Stimulated activated naive CD8-positive, alpha-beta T cell treated with anti-CD3 and anti-CD28 coated beads, Interleukin-15, Interleukin-2, amounts not matched to agents 100 U/mL and 50 U/mL, for 24 hours (primary cell): ENCODE measurements around the gene DLK1.

Experiments used
- ATAC-seq: fragments of 150-1000 bp; cut with Tn5 transposase; one replicate; pipeline ENCODE4 v1.10.0; 2021
- DNase-seq: peaks from one replicate; pipeline ENCODE4 v3.0.0; 2021

The DLK1 gene

DNA sequence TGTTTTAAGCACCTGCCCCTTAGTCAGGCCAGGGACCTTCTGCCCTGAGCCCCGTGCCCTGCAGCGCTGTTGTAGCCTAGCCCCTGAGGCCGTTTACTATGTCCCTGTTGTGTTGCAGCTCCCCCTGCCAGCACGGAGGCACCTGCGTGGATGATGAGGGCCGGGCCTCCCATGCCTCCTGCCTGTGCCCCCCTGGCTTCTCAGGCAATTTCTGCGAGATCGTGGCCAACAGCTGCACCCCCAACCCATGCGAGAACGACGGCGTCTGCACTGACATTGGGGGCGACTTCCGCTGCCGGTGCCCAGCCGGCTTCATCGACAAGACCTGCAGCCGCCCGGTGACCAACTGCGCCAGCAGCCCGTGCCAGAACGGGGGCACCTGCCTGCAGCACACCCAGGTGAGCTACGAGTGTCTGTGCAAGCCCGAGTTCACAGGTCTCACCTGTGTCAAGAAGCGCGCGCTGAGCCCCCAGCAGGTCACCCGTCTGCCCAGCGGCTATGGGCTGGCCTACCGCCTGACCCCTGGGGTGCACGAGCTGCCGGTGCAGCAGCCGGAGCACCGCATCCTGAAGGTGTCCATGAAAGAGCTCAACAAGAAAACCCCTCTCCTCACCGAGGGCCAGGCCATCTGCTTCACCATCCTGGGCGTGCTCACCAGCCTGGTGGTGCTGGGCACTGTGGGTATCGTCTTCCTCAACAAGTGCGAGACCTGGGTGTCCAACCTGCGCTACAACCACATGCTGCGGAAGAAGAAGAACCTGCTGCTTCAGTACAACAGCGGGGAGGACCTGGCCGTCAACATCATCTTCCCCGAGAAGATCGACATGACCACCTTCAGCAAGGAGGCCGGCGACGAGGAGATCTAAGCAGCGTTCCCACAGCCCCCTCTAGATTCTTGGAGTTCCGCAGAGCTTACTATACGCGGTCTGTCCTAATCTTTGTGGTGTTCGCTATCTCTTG lies 7.6 kb downstream of the DLK1 start:
- ATAC-seq, result no peak
- no peak for DNase-seq

DNA sequence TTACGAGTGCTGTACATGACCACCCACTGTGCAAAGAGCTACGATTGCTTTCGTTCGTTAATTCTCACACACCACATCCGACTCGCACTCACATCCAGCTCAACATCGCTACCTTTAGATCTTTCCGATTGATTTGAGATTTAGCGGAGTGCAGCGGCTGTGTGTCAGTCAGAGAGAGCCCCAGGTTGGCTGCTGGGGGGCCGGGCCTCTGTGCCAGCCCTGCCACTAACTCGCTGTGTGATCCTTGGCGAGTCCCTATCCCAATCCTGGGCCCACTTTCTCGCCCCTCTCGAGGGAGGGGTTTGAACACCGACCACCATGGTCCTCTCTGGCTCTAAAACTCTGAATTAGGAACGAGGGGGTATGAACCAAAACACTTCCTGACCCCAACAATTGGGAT lies 8.6 kb downstream of the DLK1 start:
- DNase-seq, result no peak
- ATAC-seq, result no peak

DNA sequence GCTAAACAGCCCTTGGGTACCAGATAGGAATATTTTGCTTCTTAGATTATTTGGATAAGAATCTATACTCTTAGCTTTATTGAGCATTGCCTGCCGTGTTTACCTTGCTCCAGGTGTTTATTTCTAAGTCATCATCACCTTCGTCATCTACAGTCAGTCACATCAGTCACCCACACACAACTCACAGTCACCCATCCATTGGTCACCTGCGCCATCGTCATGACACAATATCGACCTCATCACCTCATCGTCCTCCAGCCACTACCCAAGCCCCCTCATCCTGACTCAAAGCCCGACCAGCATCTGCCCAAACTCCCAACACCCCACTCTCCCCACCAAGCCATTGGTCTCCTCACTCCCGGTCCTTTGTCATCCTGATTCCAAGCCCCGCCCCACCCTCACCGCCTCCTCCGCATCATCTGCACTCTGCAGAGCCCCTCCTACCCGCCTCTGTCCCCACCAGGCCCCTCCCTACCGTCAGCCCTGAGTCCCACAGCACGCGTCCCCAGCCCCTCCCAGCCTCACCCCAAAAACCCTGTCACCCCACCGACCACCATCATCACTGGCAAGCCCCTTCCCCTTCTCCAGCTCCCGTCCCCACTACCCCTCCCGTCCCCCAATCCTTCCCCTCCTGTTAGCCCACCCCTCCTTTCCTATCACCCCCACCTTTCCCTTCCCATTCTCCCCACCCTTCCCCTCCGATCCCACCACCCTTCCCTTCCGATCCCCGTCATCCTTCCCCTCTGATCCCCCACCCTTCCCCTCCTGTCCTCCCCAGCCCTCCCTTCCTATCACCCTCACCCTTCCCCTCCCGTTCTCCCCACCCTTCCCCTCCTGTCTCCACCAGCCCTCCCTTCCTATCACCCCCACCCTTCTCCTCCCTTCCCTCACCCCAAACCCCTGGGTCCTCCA lies 9.8 kb downstream of the DLK1 start:
- ATAC-seq, result no peak
- DNase-seq, result no peak

DNA sequence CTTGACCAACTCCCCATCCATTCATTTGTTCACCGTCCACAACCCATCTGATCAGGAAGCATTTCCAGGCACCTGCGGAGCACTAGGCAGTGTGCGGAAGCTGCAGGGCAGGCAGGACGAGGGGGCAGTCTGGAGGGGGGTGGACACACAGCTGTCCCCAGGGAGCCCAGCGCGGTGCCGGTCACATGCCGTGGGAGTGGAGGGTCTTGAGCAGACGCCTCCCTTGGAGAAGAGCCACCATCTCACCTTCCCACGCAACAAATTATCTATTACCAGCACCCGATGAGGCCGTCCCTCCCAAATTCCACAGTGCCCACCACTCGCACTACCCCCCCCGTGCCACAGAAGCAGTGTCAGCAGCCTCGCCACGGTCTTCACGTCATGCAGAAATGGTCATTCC lies 10.8 kb downstream of the DLK1 start:
- ATAC-seq (no peak), DNase-seq (no peak)

DNA sequence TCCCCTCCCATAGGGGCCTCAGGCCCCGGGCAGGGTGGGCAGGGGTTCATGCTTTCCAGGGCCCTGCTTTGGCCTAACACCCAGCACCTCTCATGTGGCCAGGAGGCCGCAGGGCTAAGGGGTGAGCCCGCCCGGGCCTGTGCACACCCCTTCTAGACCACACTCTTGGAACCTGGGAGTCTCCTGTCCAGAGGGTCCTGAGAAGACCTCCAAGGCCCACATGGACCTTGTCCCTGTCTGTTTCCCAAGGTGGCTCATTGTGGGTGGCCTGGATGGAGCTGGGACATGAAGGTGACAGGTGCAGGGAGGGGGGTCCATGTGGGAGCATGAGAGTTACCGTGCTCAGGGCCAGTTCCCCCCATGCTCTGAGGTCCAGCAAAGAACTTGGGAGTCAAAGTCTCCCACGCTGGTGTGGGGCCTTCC lies 11.6 kb downstream of the DLK1 start:
- ATAC-seq (no peak), DNase-seq (no peak)

DNA sequence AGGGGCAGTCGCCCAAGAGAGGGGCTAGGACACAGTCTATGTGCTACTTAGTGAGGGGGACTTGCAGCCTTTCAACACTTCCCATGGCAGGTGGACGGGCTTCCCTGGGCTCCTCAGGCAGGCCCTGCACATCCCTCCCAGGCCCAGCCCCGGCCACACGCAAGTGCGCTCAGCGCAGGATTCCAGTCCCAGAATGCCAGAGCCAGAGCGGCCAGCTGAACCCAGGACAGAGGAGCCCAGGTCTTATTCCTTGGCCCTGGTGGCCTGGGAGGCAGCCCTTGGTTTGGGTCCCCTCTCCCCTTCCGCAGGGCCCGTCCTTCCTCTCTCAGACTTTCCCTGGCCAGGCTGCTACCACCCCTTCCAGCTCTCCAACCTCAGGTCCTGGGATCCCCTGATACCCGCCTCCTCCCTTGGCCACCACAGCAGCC lies 12.0 kb downstream of the DLK1 start:
- ATAC-seq, result no peak
- DNase-seq, result no peak

DNA sequence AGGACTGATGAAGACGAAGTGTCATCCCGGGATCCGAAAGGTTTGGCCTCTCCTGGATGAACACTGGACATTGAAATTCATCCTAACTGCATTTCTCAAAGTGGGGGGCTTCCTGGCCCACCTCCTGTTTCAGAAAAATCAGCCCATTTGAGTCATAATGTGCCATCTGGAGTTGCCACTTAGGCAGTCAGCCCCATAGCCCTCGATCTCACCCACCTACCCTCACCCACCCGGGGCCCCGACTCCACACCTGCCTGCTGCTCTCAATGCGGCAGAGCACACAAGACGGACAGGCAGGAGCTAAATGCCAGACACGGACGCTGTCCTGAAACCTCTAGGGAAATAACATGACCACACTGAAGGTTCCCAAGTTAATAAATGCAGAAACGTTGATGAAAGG lies 12.6 kb downstream of the DLK1 start:
- ATAC-seq (no peak), DNase-seq (no peak)

DNA sequence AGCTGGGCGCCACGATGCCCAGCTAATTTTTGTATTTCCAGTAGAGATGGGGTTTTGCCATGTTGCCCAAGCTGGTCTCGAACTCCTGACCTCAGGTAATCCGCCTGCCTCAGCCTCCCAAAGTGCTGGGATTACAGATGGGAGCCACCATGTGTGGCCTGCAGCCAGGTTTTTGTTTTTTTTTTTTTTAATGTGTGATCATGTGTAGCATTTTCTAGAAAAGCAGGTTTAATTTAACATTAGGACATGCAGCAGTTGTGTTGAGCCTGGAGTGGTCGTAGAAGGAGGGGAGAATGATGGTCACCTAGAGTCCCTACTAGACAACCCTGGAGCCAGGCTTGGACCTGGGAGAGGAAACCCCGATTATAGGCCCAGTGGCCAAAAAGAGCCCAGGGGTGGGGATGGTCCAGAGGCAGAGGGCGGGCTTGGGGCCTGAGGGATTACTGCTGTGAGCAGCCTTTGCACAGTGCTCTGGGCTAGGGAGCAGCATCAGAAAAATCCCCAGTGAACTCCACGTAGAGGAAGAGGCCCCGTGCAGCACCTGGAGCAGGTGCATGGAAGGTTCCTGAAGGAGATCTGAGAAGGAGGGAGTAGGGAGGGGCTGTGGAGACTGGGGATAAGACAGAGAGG lies 13.6 kb downstream of the DLK1 start:
- ATAC-seq, result no peak

DNA sequence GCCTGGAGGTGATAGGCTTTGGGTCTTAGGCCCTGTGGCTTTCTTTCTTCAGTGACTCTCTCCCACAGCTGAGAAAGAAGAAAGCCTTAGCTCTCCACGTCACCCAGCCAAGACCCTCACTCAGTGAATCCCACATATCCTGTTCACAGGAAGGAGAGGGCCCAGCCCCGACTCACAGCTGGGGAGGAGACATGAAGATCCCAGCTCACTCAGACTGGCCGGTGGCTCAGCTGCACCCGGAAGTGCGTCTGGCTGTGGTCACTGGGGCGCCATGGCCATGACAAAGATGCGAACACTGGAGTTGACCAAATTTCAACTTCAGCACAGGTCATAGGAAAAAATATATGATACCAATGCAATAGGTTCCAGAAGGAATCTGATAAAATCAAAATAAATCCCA lies 14.2 kb downstream of the DLK1 start:
- no peak for DNase-seq
- no peak for ATAC-seq

More for the DNA sequence above, 13.6 kb downstream of the DLK1 start:
- DNase-seq, result no peak

DNA sequence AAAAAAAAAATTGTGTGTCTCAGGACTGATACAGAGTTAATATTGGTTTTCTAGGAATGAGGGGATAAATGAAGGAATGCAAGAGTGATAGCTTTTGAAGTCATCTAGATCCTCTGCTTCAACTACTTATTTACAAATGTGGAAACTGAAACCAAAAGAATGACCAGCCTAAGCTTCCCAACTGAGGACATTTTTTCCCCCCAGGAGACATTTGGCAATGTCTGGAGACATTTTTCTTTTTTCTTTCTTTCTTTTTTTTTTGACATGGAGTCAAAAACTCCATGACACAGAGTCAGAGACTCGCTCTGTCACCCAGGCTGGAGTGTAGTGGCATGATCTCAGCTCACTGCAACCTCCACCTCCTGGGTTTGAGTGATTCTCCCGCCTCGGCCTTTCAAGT lies 15.3 kb downstream of the DLK1 start:
- DNase-seq (no peak), ATAC-seq (no peak)

DNA sequence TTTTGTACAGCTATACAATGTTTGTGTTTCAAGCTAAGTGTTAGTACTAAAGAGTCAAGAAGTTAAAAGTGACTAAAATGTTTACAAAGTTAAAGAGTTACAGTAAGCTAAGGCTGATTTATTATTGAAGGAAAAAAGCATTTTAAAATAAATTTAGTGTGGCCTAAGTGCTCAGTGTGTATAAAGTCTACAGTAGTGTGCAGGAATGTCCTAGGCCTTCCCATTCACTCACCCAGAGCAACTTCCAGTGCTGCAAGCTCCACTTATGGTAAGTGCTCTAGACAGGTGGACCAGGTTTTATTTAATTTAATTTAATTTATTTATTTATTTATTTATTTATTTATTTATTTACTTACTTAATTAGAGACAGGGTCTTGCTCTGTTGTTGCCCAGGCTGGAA lies 19.6 kb downstream of the DLK1 start:
- DNase-seq, result no peak
- ATAC-seq, result no peak

DNA sequence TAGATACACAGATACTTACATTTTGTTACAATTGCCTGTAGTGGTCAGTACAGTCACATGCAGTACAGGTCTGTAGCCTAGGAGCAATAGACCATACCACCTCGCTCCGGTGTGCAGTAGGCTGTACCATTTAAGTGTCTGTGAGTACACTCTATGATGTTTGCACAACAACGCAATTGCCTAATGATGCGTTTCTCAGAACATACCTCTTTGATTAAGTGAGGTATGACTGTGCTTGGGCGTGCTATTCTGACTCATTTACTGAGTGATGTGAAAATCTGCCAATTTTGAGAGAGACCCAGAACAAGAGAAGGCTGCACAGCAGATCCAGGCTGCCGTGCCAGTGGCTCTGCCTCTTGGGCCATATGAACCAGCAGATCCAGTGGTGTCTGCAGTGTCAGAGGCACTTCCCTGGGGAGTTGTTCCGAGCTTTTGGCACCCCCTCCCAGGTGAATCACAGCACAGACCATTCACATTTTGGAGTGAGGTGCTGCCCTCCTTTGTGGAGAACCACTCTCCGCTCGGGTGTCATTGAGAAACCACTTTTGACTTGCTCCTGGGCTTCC lies 20.4 kb downstream of the DLK1 start:
- DNase-seq (no peak), ATAC-seq (no peak)

DNA sequence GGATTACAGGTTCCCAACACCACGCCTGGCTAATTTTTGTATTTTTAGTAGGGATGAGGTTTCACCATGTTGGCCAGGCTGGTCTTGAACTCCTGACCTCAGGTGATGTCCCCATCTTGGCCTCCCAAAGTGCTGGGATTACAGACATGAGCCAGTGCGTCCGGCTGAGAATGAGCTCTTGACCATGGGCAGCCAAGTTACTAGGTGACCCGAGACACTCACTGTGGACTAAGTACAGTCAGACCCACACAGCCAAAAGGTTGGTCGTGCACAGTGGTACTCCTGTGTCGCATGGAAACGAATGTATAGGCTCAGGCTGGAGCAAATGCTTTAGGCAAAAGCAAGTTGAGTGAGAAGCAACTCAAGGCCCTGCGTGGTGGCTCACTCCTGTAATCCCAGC lies 21.0 kb downstream of the DLK1 start:
- DNase-seq, result no peak
- ATAC-seq, result no peak

DNA sequence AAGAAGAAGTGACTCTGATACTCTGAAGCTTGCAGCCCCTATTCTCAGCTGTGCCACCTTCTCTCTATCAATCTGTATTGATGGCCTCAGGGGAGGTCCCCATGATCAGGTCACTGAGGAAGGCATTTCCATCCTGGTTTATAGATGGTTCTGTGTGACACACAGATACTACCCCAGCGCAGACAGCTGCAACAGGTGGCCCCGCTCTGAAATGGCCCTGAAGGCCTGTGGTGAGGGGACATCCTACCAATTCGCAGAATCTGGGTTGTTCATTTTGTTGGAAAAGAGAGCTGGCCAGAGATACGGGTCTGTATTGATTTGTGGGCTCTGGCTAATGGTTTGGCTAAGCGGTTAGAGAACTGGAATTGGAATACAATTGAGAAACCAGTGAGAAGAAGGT lies 21.7 kb downstream of the DLK1 start:
- DNase-seq (no peak), ATAC-seq (no peak)

DNA sequence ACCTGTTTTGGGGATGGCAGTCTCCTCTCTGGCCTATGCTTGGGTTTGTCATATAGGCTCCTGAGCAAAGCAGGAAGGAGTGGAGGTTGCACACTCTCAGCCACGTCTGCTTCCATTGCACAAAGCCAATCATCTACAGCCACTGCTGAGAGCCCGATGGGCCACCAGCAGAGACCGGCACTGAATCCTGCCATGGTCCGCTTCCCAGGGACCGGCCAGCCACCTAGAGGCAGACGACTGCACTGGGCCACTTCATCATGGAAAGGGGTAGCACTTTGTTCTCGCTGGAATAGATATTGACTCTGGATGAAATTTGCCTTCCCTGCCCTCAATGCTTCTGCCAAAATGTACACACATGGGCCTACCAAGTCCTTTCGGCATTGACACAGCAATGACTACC lies 22.3 kb downstream of the DLK1 start:
- ATAC-seq, result no peak

DNA sequence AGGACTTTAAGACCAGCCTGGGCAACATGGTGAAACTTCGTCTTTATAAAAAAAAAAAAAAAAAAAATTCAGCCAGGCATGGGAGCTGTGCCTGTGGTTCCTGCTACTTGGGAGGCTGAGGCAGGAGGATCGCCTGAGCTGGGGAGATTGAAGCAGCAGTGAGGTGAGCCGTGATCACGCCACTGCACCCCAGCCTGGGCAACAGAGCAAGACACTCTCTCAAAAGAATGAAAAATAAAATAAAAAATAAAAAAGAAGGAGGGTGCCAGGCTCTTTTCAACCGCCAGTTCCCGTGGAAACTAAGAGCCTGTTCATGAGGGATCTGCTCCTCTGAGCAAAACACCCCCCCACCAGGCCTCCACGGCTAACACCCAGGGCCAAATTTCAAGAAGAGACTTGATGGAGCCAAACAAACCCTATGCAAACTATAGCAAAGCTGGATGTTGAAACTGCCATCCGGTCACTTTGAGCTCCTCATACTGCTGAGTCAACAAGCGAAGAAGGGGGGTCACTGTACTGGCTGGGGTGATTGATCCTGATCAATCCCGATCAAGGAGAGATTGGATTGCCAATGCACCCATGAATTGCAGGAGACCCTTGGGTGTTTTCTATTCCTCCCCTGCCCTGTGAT lies 23.4 kb downstream of the DLK1 start:
- DNase-seq (no peak), ATAC-seq (no peak)

More for the DNA sequence above, 22.3 kb downstream of the DLK1 start:
- DNase-seq, result no peak

DNA sequence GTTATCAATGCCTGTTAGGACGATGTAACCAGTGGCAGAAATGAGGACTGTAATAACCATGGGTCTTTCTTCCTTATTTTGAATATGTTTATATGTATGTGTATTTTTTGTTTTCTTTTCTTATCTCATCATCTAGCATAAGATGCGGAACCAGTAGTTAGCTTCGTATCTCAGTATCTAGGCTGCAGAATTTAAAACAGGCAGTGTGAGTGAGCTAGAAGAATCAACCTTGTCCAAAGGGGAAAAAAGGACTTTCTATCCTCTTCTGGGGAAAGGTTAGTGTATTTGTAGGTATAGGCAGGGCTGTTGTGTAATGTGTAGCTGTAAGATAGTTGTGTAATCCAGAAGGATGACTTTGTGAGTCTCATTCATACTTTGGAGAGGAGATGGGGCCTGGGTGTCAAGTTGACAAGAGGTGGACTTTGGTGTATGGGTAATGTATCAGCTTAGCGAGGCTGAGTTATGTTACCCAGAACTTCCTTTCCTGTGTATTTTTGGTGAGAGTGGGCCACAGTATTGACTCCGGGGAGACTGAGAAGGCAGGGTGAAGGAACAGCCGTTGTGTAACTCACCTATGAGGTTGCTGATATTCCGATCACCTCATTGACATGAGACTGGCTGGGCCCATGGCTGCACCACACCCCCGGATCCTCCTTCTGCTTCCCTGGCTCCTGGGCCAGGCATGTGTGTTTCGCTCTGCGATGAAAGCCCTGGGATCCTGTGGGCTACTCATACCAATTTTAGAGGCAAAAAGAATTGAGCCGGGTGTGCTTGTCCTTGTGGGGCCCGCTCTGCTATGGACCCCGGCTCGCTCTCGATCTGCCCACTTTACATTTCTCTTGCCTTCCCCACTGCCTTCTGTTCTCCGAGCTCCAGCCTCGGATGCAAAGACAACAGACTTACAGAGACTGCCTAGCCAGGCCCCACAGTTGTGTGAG lies 24.3 kb downstream of the DLK1 start:
- ATAC-seq, result no peak

DNA sequence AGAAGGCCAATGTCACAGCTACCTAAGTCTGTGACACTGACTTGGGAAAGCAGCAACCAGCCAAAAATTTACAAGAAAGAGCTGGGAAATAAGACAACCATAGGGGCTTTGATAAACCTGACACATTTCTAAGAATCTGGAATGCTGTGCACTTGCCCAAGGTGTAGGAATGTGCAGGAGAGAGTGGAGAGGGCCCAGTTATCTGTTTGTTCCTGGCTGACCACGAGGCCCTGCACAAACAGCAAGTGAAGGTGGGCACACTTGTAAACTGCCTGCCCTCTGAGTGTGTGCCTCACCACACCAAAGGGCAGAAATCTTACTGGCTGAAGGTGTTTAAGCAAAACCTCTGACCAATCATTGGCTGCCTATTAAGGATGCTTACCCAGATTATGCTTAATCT lies 27.3 kb downstream of the DLK1 start:
- DNase-seq (no peak), ATAC-seq (no peak)

More for the DNA sequence above, 24.3 kb downstream of the DLK1 start:
- no peak for DNase-seq

DNA sequence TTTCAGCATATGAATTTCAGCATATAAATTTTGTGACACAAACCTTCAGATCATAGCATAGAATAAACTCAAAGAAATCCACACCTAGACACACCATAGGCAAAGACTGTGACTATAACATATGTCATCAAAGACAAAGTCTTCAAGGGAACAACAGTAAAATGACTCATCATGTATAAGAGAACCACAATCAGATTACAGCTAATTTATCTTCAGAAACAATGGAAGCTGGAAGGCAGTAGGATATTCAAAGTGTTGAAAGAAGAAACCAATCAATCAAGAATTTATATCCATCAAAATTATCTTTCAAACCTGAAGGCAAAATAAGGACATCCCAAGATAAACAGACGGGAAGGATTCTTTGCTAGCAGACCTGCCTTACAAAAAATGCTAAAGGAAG lies 29.0 kb downstream of the DLK1 start:
- DNase-seq, result no peak
- no peak for ATAC-seq

DNA sequence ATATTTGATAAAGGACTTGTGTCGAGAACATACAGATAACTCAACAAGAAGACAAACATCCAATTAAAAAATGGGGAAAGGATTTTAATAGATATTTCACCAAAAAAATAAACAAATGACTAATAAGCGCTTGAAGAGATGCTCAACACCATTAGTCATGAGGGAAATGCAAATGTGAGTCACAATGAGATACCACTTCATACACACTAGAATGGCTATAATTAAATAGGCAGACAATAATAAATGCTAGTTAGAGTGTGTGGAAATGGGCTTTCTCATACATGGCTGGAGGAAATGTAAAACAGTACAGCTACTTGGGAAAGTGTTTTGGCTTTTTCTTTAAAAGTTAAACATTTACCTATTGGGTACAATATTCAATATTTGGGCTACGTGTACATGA lies 34.8 kb downstream of the DLK1 start:
- ATAC-seq, result no peak

DNA sequence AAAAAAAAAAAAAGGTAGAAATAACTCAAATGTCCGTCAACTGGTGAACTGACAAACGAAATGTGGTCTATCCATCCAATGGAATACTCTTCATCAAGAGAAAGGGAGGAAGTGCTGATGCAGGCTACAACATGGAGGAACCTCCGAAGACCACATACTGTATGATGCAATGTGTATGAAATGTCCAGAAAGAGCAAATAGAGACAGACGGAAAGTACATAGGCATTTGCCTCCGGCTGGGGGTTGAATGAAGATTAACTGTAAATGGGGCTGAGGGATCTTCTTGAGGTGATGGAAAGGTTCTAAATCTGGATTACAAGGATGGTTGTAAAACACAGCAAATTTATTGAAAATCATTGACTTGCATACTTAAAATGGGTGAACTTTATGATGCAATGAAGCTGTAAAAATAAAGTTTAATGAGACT lies 35.4 kb downstream of the DLK1 start:
- DNase-seq, result no peak
- no peak for ATAC-seq

More for the DNA sequence above, 34.8 kb downstream of the DLK1 start:
- no peak for DNase-seq
